Measurements from ENCODE around the gene MYO1C. TPM values are rescaled to one million over a fixed set of nuclear protein-coding genes. Genes with fewer than 3 reads are reported as not detected.

Gene MYO1C
- total RNA-seq, 1 experiment from 2014 or later, result 227 TPM

GRCh38 chr17:1471911-1472821 is 20.3 kb downstream of the MYO1C start:
- intact Hi-C loops (cut with micrococcal nuclease), result no loop called here
- ChIA-PET POLR2A (interaction anchor here (1.9 kb wide), 1 partner anchor 9 kb away, joined by 8 read pairs; no protein-coding TSS in a partner anchor), RAD21 (ENCODE audit: low non-redundant PET in 1 of 2, low total read pairs in 2 of 2, uncharacterized antibody in 2 of 2, unreplicated experiment in 2 of 2) (no interaction called here)

GRCh38 chr17:1471490-1471889 is 21.0 kb downstream of the MYO1C start:
- CTCF ChIA-PET, result no interaction called here
- Histone ChIP-seq H3K4me3 (replicated peaks in 1 of 2; ENCODE audit: low read depth in 1 of 2, low read length in 2 of 2) (no peak overlapping the region), H3K36me3 (ENCODE audit: control insufficient read depth in 1 of 2, insufficient read depth in 2 of 2, low read length in 2 of 2) (peaks cover 15 to 40% of the 10 kb centered on the region in 2 experiments; a peak in 3 of 4 replicates), H2AFZ (ENCODE audit: low read depth, low read length, poor library complexity, severe bottlenecking) (no peak overlapping the region), H3K9ac (ENCODE audit: low read length) (no peak overlapping the region), H4K20me1 (ENCODE audit: insufficient read depth) (no peaks in the 10 kb centered on the region), H3K27ac (ENCODE audit: low read depth, low read length) (no peak overlapping the region), H3K9me3 (ENCODE audit: control insufficient read depth in 1 of 2, insufficient read depth in 1 of 2, low read depth in 1 of 2, low read length in 2 of 2) (no peaks in the 10 kb centered on the region), H3K27me3 (ENCODE audit: insufficient read depth, low read length) (no peaks in the 10 kb centered on the region), H3K9me2 (ENCODE audit: insufficient read depth) (no peaks in the 10 kb centered on the region), H3K4me1 (ENCODE audit: control insufficient read depth in 1 of 2, insufficient read depth in 2 of 2, low read length in 2 of 2) (no peaks in the 10 kb centered on the region), H3K79me2 (ENCODE audit: insufficient read depth, low read length) (peaks cover 4% of the 10 kb centered on the region; the same call in 1 of the 2 replicates), H3K4me2 (ENCODE audit: low read length) (no peak overlapping the region)
- RAD21 ChIA-PET (ENCODE audit: low non-redundant PET in 1 of 2, low total read pairs in 2 of 2, uncharacterized antibody in 2 of 2, unreplicated experiment in 2 of 2), result no interaction called here
- DNase-seq (ENCODE audit: low read depth, low spot score) (no peak), ATAC-seq (no peak)
- TF ChIP-seq JUND (IDR thresholded peaks at IDR 0.05), result no peak
- TF ChIP-seq SIN3A (IDR thresholded peaks at IDR 0.05; ENCODE audit: low read depth), result no peak
- no TSS peak for BruUV-seq (replicated peaks)
- POLR2A ChIA-PET, result interaction anchor here (1.9 kb wide), 1 partner anchor 8 kb away, joined by 8 read pairs; no protein-coding TSS in a partner anchor
- intact Hi-C loops (cut with micrococcal nuclease), result no loop called here

More at GRCh38 chr17:1471911-1472821, 20.3 kb downstream of the MYO1C start:
- H3K79me2 ChIP-seq (ENCODE audit: insufficient read depth, low read length), result peaks cover 4% of the 10 kb centered on the region; the same call in 1 of the 2 replicates
- no peaks in the 10 kb centered on the region for H3K9me2 ChIP-seq (ENCODE audit: insufficient read depth)
- H3K4me2 ChIP-seq (ENCODE audit: low read length), result no peak overlapping the region
- no peak overlapping the region for H3K9ac ChIP-seq (ENCODE audit: low read length)
- no TSS peak for BruUV-seq (replicated peaks)
- no peaks in the 10 kb centered on the region for H3K4me1 ChIP-seq (ENCODE audit: control insufficient read depth in 1 of 2, insufficient read depth in 2 of 2, low read length in 2 of 2)
- H3K27ac ChIP-seq (ENCODE audit: low read depth, low read length), result no peak overlapping the region
- CTCF ChIA-PET, result no interaction called here
- no peak for ATAC-seq
- no peaks in the 10 kb centered on the region for H3K9me3 ChIP-seq (ENCODE audit: control insufficient read depth in 1 of 2, insufficient read depth in 1 of 2, low read depth in 1 of 2, low read length in 2 of 2)
- H3K27me3 ChIP-seq (ENCODE audit: insufficient read depth, low read length), result no peaks in the 10 kb centered on the region
- TF ChIP-seq POLR2A (IDR thresholded peaks at IDR 0.05; ENCODE audit: borderline replicate concordance, extremely low read depth, insufficient read depth, insufficient read length), result no peak
- no peak for TF ChIP-seq EZH2 (IDR thresholded peaks at IDR 0.05)
- no peak for TF ChIP-seq SRF (IDR thresholded peaks at IDR 0.05; ENCODE audit: low read depth)
- no peak for TF ChIP-seq ATF3 (IDR thresholded peaks at IDR 0.05)
- no peak for TF ChIP-seq ZNF274 (IDR thresholded peaks at IDR 0.05; ENCODE audit: low read depth, low read length)
- TF ChIP-seq FOSL1 (IDR thresholded peaks at IDR 0.05; ENCODE audit: low read depth), result no peak
- TF ChIP-seq POLR2AphosphoS5 (IDR thresholded peaks at IDR 0.05; ENCODE audit: low read depth, low read length), result no peak
- TF ChIP-seq ELF1 (IDR thresholded peaks at IDR 0.05; ENCODE audit: borderline replicate concordance, low read depth), result no peak
- no peak for TF ChIP-seq TCF7L2 (IDR thresholded peaks at IDR 0.05; ENCODE audit: borderline replicate concordance, extremely low read depth, insufficient read depth, insufficient read length)
- no peak for TF ChIP-seq SP1 (IDR thresholded peaks at IDR 0.05; ENCODE audit: low read depth)
- no peak for DNase-seq (ENCODE audit: low read depth, low spot score)
- no peaks in the 10 kb centered on the region for H4K20me1 ChIP-seq (ENCODE audit: insufficient read depth)
- no peak overlapping the region for H2AFZ ChIP-seq (ENCODE audit: low read depth, low read length, poor library complexity, severe bottlenecking)
- H3K36me3 ChIP-seq (ENCODE audit: control insufficient read depth in 1 of 2, insufficient read depth in 2 of 2, low read length in 2 of 2), result peaks cover 21 to 37% of the 10 kb centered on the region in 2 experiments; a peak in 3 of 4 replicates
- no peak overlapping the region for H3K4me3 ChIP-seq (replicated peaks in 1 of 2; ENCODE audit: low read depth in 1 of 2, low read length in 2 of 2)

Measured in HCT116 (cell line).